Gastrocnemius medialis (tissue), 4 donors: Measurements from ENCODE around the gene TCEAL6. TPM values are rescaled to one million over a fixed set of nuclear protein-coding genes. Genes with fewer than 3 reads are reported as not detected.
"Not testable (repeated sequence)": the region's sequence is repeated elsewhere in the genome, so short reads cannot be mapped to it uniquely, and the experiment has no call there.

Source experiments
- ATAC-seq, 2 donors: fragments of 150-250 bp; one replicate each; pipeline ENCODE4 v1.9.1; 2016
- DNase-seq, 2 donors: peaks; one replicate each; pipeline ENCODE4 v3.0.0-alpha.2; 2019
- H3K27ac ChIP-seq, 4 donors: fragments of 200-600 bp; sonication (generic); 1 replicate in 1 of 4; 2 replicates in 3 of 4; pipeline ENCODE4 v1.5.1; 2016 to 2018; ENCODE audit warnings: mild to moderate bottlenecking in 2 of 4, moderate library complexity in 1 of 4
- H3K27me3 ChIP-seq, 3 donors: fragments of 200-600 bp; sonication (generic) in 2 of 3; 1 replicate in 1 of 3; 2 replicates in 2 of 3; pipeline versions ENCODE4 v1.5.1 to v1.6.0; 2016 to 2019; ENCODE audit warnings: mild to moderate bottlenecking in 1 of 3, moderate library complexity in 1 of 3
- H3K36me3 ChIP-seq, 2 donors: fragments of 200-600 bp; sonication (generic) in 1 of 2; one replicate each; pipeline ENCODE4 v1.5.1; 2017 to 2018
- H3K4me1 ChIP-seq, 2 donors: fragments of 200-600 bp; sonication (generic) in 1 of 2; one replicate each; pipeline ENCODE4 v1.5.1; 2016 to 2017; ENCODE audit warnings: mild to moderate bottlenecking in 2 of 2
- H3K4me3 ChIP-seq, 4 donors: fragments of 200-600 bp; sonication (generic) in 3 of 4; 1 replicate in 1 of 4; 2 replicates in 3 of 4; pipeline ENCODE4 v1.5.1; 2016 to 2019; ENCODE audit warnings: mild to moderate bottlenecking in 2 of 4
- H3K9me3 ChIP-seq, 3 donors: fragments of 200-600 bp; sonication (generic) in 2 of 3; 1 replicate in 1 of 3; 2 replicates in 2 of 3; pipeline ENCODE4 v1.5.1; 2016 to 2019
- POLR2A ChIP-seq, 2 donors: fragments of 450-650 bp; IDR thresholded peaks; one replicate each; pipeline ENCODE4 v1.6.1; 2017; ENCODE audit warnings: antibody characterized with exemption in 2 of 2, mild to moderate bottlenecking in 2 of 2, moderate library complexity in 2 of 2
- in situ Hi-C, 4 donors: fragments of 200-750 bp; cut with MboI; loops; one replicate each; pipeline versions ENCODE4 v1.15.0 to v1.8.0; 2017; ENCODE audit warnings: low sequenced_read_pairs in 4 of 4
- intact Hi-C: fragments of 100-400 bp; cut with DNase I; formaldehyde crosslinking; loops from one replicate; pipeline ENCODE4 v1.15.1; 2023; ENCODE audit warnings: low total_unique reads
- total RNA-seq, 4 donors: library from RNA; depleted of rRNA; stranded (reverse); fragments of >200 nt; gene quantifications; one replicate each; pipeline versions ENCODE4 v1.1.0 to v1.2.3, GENCODE V29; 2016
- TF ChIP-seq, protein P1 (sequence below), 5 experiments: fragments of 450-650 bp in 3 of 5; fragments of 200-600 bp in 2 of 5; sonication (generic) in 2 of 5; IDR thresholded peaks in 4 of 5; conservative IDR thresholded peaks in 1 of 5; 1 replicate in 4 of 5; 2 replicates in 1 of 5; pipeline ENCODE4 v1.5.1; 2016 to 2019; ENCODE audit warnings: antibody characterized with exemption in 5 of 5, mild to moderate bottlenecking in 3 of 5, moderate library complexity in 3 of 5

Gene TCEAL6
- total RNA-seq, 4 donors from 2014 or later = not detected

- H3K36me3 ChIP-seq, H3K4me1 ChIP-seq, H3K27ac ChIP-seq, ATAC-seq, H3K9me3 ChIP-seq, H3K4me3 ChIP-seq, intact Hi-C loops, DNase-seq, H3K27me3 ChIP-seq, in situ Hi-C loops: not testable (repeated sequence)
These were observed 17.3 kb downstream of the TCEAL6 start for GRCh38 chrX:102125014-102125413.

GRCh38 chrX:102115748-102116147, 26.5 kb downstream of the TCEAL6 start:
- TF ChIP-seq POLR2A (IDR thresholded peaks at IDR 0.05) = no peak
- TF ChIP-seq, protein P1, sequence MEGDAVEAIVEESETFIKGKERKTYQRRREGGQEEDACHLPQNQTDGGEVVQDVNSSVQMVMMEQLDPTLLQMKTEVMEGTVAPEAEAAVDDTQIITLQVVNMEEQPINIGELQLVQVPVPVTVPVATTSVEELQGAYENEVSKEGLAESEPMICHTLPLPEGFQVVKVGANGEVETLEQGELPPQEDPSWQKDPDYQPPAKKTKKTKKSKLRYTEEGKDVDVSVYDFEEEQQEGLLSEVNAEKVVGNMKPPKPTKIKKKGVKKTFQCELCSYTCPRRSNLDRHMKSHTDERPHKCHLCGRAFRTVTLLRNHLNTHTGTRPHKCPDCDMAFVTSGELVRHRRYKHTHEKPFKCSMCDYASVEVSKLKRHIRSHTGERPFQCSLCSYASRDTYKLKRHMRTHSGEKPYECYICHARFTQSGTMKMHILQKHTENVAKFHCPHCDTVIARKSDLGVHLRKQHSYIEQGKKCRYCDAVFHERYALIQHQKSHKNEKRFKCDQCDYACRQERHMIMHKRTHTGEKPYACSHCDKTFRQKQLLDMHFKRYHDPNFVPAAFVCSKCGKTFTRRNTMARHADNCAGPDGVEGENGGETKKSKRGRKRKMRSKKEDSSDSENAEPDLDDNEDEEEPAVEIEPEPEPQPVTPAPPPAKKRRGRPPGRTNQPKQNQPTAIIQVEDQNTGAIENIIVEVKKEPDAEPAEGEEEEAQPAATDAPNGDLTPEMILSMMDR (IDR thresholded peaks at IDR 0.05 in 4 of 5, conservative IDR thresholded peaks at IDR 0.05 in 1 of 5) = no peak
- Histone ChIP-seq H3K9me3 (no peaks in the 10 kb centered on the region), H3K4me3 (no peak overlapping the region), H3K27me3 (peaks cover 0 to 4% (median 0%) of the 10 kb centered on the region in 3 donors), H3K36me3 (no peaks in the 10 kb centered on the region), H3K4me1 (no peaks in the 10 kb centered on the region), H3K27ac (no peak overlapping the region)
- no peak for DNase-seq
- intact Hi-C loops = no loop called here
- no peak for ATAC-seq
- in situ Hi-C loops = loop anchor here in 1 of 4 donors (25.0 kb wide), 1 partner anchor 103 kb away; no protein-coding TSS in a partner anchor

DNA sequence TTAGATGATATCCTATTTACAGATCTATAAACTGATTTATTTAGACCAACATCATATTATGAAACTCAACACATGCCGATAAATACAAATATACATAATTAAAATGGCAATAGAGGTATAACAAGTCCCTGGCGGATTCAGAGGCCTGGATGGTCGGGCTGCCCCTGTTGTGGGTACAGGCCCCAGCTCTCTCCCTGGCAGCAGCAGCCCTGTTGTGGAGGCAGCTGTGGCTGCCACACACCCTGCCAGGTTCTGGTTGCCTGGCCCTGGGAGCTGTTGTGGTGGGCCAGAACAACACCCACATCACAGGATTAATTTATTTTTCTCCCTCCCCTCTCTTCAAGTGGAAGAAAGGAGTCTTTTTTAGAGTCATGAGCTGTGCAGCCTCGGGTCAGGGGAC, 28.9 kb downstream of the TCEAL6 start:
- Histone ChIP-seq H3K4me1 (no peaks in the 10 kb centered on the region), H3K27me3 (peaks cover 0 to 4% (median 0%) of the 10 kb centered on the region in 3 donors), H3K27ac (no peak overlapping the region), H3K4me3 (no peak overlapping the region), H3K36me3 (no peaks in the 10 kb centered on the region), H3K9me3 (no peaks in the 10 kb centered on the region)
- TF ChIP-seq, protein P1 (IDR thresholded peaks at IDR 0.05 in 4 of 5, conservative IDR thresholded peaks at IDR 0.05 in 1 of 5) = no peak
- TF ChIP-seq POLR2A (IDR thresholded peaks at IDR 0.05) = no peak
- intact Hi-C loops (no loop called here), in situ Hi-C loops (loop anchor here in 1 of 4 donors (25.0 kb wide), 1 partner anchor 101 kb away; no protein-coding TSS in a partner anchor)
- no peak for DNase-seq
- no peak for ATAC-seq

Other genes starting within 250 kb of the TCEAL6 start
- 1 to 10 TPM in 3 of 4 donors, under 1 TPM in 1; 0.68 to 2.7 (median 1.2) TPM for gene ZMAT1, start 210.5 kb downstream of the TCEAL6 start, total RNA-seq
- not detected for gene TCEAL2, start 16.8 kb downstream of the TCEAL6 start, total RNA-seq
- gene BEX5, start 13.5 kb upstream of the TCEAL6 start, total RNA-seq = under 1 TPM in 1 of 4 donors, not detected in 3; 0.46 TPM
- not detected for gene TCP11X1, start 72.8 kb upstream of the TCEAL6 start, total RNA-seq
- not detected for gene NXF2, start 104.7 kb upstream of the TCEAL6 start, total RNA-seq